WTC11 (cell line): ENCODE results near the gene TRIM25. TPM values are rescaled to one million over a fixed set of nuclear protein-coding genes. Genes with fewer than 3 reads are reported as not detected.

Source experiments
- ATAC-seq: fragments of 200-7000 bp; cut with Tn5 transposase; 2 replicates; pipeline ENCODE4 v1.10.0; 2021; ENCODE audit warnings: mild to moderate bottlenecking, moderate library complexity
- CTCF ChIA-PET: fragments of 300-600 bp; sonication (Branson Sonifier 250); formaldehyde crosslinking; loops from one replicate; lab custom pipeline; 2021; ENCODE audit warnings: antibody characterized with exemption; lab: Charles Lee
- POLR2A ChIA-PET: fragments of 350-600 bp; sonication (Branson Sonifier 250); formaldehyde crosslinking; loops from one replicate; lab custom pipeline; 2021; ENCODE audit warnings: antibody characterized with exemption; lab: Charles Lee
- DNase-seq: peaks from one replicate; pipeline ENCODE4 v3.0.0; 2021; ENCODE audit warnings: low spot score
- H3K27ac Mint-ChIP-seq: 2 replicates; pipeline ENCODE4 v1.8.0; 2021; ENCODE audit warnings: mixed read lengths
- H3K27me3 Mint-ChIP-seq: 2 replicates; pipeline ENCODE4 v1.8.0; 2021; ENCODE audit warnings: low read depth, mild to moderate bottlenecking, moderate library complexity, mixed read lengths
- H3K36me3 Mint-ChIP-seq: 2 replicates; pipeline ENCODE4 v1.8.0; 2021; ENCODE audit warnings: mixed read lengths
- H3K4me1 Mint-ChIP-seq: 2 replicates; pipeline ENCODE4 v1.8.0; 2022; ENCODE audit warnings: mixed read lengths
- H3K4me3 Mint-ChIP-seq: 2 replicates; pipeline ENCODE4 v1.8.0; 2021; ENCODE audit warnings: mild to moderate bottlenecking, moderate library complexity, mixed read lengths
- H3K9me3 Mint-ChIP-seq: 2 replicates; pipeline ENCODE4 v1.8.0; 2021; ENCODE audit warnings: mixed read lengths
- AFF4 ChIP-seq: sonication (generic); formaldehyde crosslinking; IDR thresholded peaks from 2 replicates; pipeline ENCODE4 v1.8.1; 2023; ENCODE audit warnings: mild to moderate bottlenecking, missing genetic modification reagents, borderline replicate concordance
- CBFB ChIP-seq: sonication (generic); formaldehyde crosslinking; IDR thresholded peaks from 2 replicates; pipeline ENCODE4 v1.8.1; 2022; ENCODE audit warnings: mild to moderate bottlenecking, low read depth, missing genetic modification reagents
- CDX4 ChIP-seq: fragments of 250-450 bp; sonication (Bioruptor Pico); IDR thresholded peaks from 2 replicates; pipeline ENCODE4 v1.9.0; 2021; ENCODE audit warnings: moderate library complexity, mild to moderate bottlenecking, inconsistent platforms, borderline replicate concordance
- E2F1 ChIP-seq: sonication (generic); formaldehyde crosslinking; IDR thresholded peaks from 2 replicates; pipeline ENCODE4 v1.8.0; 2022; ENCODE audit warnings: mild to moderate bottlenecking, missing genetic modification reagents
- ESRRA ChIP-seq: sonication (generic); formaldehyde crosslinking; IDR thresholded peaks from 2 replicates; pipeline ENCODE4 v1.8.1; 2022; ENCODE audit warnings: mild to moderate bottlenecking, missing genetic modification reagents, borderline replicate concordance
- GABPB1 ChIP-seq: sonication (generic); formaldehyde crosslinking; IDR thresholded peaks from 2 replicates; pipeline ENCODE4 v1.8.1; 2023; ENCODE audit warnings: mild to moderate bottlenecking, missing genetic modification reagents
- NR3C1 ChIP-seq: sonication (generic); formaldehyde crosslinking; conservative IDR thresholded peaks from 2 replicates; pipeline ENCODE4 v1.8.1; 2023; ENCODE audit warnings: low read depth, mild to moderate bottlenecking, missing genetic modification reagents
- RORB ChIP-seq: fragments of 250-450 bp; sonication (Bioruptor Pico); IDR thresholded peaks from 2 replicates; pipeline ENCODE4 v1.9.0; 2021; ENCODE audit warnings: mild to moderate bottlenecking
- SMAD4 ChIP-seq: sonication (generic); formaldehyde crosslinking; IDR thresholded peaks from 2 replicates; pipeline ENCODE4 v1.8.0; 2022; ENCODE audit warnings: mild to moderate bottlenecking, missing genetic modification reagents
- TEAD1 ChIP-seq: sonication (generic); formaldehyde crosslinking; IDR thresholded peaks from 2 replicates; pipeline ENCODE4 v1.8.0; 2022; ENCODE audit warnings: mild to moderate bottlenecking, missing genetic modification reagents
- total RNA-seq: library from RNA; stranded (reverse); gene quantifications from 3 replicates; pipeline ENCODE4 v1.2.3, GENCODE V29; 2021
- TF ChIP-seq, protein P1 (sequence below): sonication (generic); formaldehyde crosslinking; IDR thresholded peaks from 2 replicates; pipeline ENCODE4 v1.8.0; 2022; ENCODE audit warnings: missing genetic modification reagents
- TF ChIP-seq, protein P2 (sequence below): fragments of 250-450 bp; sonication (Bioruptor Pico); IDR thresholded peaks from 2 replicates; pipeline ENCODE4 v1.9.0; 2021; ENCODE audit warnings: mild to moderate bottlenecking
- TF ChIP-seq, protein P3 (sequence below): sonication (generic); formaldehyde crosslinking; IDR thresholded peaks from 2 replicates; pipeline ENCODE4 v1.8.0; 2023; ENCODE audit warnings: mild to moderate bottlenecking, missing genetic modification reagents
- TF ChIP-seq, protein P4 (sequence below): sonication (generic); formaldehyde crosslinking; IDR thresholded peaks from 2 replicates; pipeline ENCODE4 v1.8.1; 2022; ENCODE audit warnings: low read depth, missing genetic modification reagents, borderline replicate concordance

The TRIM25 gene
- total RNA-seq, 1 experiment from 2014 or later: 49.0 TPM

DNA sequence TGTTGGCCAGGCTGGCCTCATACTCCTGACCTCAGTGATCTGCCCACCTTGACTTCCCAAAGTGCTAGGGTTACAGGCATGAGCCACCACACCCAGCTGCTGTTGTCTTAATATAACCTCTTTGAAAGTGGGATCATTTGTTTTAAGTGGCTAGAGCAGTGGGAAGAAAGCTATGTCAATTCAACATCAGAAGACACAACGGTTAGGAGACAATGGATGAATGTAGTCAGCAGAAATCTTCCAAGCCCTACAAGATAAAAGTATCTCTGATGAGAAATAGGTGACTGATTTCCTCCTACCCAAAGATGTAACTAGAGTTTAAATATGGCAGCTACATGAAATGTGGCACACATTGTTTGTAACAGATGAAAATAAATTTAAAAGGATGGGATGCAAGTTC lies 20.0 kb upstream of the TRIM25 start (continued):
- TF ChIP-seq E2F1 (CRISPR knock-in tag) (no peak), ESRRA (no peak)
- TF ChIP-seq, all 79 proteins: peak for 0

GRCh38 chr17:56933151-56933745 lies 19.4 kb upstream of the TRIM25 start:
- H3K36me3 Mint-ChIP-seq: peaks cover 88% of the 10 kb centered on the region

More at GRCh38 chr17:56933151-56933745, 19.4 kb upstream of the TRIM25 start:
- Mint-ChIP-seq H3K4me3 (no peak overlapping the region), H3K27ac (no peak overlapping the region), H3K4me1 (no peaks in the 10 kb centered on the region), H3K27me3 (no peaks in the 10 kb centered on the region; the same call in 1 of the 2 replicates), H3K9me3 (peaks cover 54% of the 10 kb centered on the region)
- ChIA-PET POLR2A (no interaction called here), CTCF (interaction anchor here (0.6 kb wide), 1 partner anchor 1516 kb away, joined by 5 read pairs; no protein-coding TSS in a partner anchor)
- ATAC-seq (no peak), DNase-seq (no peak)
- TF ChIP-seq, protein P1, sequence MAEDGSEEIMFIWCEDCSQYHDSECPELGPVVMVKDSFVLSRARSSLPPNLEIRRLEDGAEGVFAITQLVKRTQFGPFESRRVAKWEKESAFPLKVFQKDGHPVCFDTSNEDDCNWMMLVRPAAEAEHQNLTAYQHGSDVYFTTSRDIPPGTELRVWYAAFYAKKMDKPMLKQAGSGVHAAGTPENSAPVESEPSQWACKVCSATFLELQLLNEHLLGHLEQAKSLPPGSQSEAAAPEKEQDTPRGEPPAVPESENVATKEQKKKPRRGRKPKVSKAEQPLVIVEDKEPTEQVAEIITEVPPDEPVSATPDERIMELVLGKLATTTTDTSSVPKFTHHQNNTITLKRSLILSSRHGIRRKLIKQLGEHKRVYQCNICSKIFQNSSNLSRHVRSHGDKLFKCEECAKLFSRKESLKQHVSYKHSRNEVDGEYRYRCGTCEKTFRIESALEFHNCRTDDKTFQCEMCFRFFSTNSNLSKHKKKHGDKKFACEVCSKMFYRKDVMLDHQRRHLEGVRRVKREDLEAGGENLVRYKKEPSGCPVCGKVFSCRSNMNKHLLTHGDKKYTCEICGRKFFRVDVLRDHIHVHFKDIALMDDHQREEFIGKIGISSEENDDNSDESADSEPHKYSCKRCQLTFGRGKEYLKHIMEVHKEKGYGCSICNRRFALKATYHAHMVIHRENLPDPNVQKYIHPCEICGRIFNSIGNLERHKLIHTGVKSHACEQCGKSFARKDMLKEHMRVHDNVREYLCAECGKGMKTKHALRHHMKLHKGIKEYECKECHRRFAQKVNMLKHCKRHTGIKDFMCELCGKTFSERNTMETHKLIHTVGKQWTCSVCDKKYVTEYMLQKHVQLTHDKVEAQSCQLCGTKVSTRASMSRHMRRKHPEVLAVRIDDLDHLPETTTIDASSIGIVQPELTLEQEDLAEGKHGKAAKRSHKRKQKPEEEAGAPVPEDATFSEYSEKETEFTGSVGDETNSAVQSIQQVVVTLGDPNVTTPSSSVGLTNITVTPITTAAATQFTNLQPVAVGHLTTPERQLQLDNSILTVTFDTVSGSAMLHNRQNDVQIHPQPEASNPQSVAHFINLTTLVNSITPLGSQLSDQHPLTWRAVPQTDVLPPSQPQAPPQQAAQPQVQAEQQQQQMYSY (CRISPR knock-in tag): no peak
- no peak for TF ChIP-seq CDX4 (CRISPR knock-in tag)
- no peak for TF ChIP-seq GABPB1
- no peak for TF ChIP-seq TEAD1 (CRISPR knock-in tag)
- TF ChIP-seq, protein P2, sequence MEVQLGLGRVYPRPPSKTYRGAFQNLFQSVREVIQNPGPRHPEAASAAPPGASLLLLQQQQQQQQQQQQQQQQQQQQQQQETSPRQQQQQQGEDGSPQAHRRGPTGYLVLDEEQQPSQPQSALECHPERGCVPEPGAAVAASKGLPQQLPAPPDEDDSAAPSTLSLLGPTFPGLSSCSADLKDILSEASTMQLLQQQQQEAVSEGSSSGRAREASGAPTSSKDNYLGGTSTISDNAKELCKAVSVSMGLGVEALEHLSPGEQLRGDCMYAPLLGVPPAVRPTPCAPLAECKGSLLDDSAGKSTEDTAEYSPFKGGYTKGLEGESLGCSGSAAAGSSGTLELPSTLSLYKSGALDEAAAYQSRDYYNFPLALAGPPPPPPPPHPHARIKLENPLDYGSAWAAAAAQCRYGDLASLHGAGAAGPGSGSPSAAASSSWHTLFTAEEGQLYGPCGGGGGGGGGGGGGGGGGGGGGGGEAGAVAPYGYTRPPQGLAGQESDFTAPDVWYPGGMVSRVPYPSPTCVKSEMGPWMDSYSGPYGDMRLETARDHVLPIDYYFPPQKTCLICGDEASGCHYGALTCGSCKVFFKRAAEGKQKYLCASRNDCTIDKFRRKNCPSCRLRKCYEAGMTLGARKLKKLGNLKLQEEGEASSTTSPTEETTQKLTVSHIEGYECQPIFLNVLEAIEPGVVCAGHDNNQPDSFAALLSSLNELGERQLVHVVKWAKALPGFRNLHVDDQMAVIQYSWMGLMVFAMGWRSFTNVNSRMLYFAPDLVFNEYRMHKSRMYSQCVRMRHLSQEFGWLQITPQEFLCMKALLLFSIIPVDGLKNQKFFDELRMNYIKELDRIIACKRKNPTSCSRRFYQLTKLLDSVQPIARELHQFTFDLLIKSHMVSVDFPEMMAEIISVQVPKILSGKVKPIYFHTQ (CRISPR knock-in tag): no peak
- TF ChIP-seq, protein P3, sequence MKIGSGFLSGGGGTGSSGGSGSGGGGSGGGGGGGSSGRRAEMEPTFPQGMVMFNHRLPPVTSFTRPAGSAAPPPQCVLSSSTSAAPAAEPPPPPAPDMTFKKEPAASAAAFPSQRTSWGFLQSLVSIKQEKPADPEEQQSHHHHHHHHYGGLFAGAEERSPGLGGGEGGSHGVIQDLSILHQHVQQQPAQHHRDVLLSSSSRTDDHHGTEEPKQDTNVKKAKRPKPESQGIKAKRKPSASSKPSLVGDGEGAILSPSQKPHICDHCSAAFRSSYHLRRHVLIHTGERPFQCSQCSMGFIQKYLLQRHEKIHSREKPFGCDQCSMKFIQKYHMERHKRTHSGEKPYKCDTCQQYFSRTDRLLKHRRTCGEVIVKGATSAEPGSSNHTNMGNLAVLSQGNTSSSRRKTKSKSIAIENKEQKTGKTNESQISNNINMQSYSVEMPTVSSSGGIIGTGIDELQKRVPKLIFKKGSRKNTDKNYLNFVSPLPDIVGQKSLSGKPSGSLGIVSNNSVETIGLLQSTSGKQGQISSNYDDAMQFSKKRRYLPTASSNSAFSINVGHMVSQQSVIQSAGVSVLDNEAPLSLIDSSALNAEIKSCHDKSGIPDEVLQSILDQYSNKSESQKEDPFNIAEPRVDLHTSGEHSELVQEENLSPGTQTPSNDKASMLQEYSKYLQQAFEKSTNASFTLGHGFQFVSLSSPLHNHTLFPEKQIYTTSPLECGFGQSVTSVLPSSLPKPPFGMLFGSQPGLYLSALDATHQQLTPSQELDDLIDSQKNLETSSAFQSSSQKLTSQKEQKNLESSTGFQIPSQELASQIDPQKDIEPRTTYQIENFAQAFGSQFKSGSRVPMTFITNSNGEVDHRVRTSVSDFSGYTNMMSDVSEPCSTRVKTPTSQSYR (CRISPR knock-in tag): no peak
- TF ChIP-seq NR3C1 (CRISPR knock-in tag): no peak
- no peak for TF ChIP-seq SMAD4
- TF ChIP-seq AFF4 (CRISPR knock-in tag): no peak
- TF ChIP-seq, protein P4, sequence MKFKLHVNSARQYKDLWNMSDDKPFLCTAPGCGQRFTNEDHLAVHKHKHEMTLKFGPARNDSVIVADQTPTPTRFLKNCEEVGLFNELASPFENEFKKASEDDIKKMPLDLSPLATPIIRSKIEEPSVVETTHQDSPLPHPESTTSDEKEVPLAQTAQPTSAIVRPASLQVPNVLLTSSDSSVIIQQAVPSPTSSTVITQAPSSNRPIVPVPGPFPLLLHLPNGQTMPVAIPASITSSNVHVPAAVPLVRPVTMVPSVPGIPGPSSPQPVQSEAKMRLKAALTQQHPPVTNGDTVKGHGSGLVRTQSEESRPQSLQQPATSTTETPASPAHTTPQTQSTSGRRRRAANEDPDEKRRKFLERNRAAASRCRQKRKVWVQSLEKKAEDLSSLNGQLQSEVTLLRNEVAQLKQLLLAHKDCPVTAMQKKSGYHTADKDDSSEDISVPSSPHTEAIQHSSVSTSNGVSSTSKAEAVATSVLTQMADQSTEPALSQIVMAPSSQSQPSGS (CRISPR knock-in tag): no peak
- no peak for TF ChIP-seq CBFB (CRISPR knock-in tag)
- no peak for TF ChIP-seq RORB (CRISPR knock-in tag)
